Body of pancreas (tissue), 4 donors: ENCODE data around the gene MYOM1.

Source experiments
- CTCF ChIP-seq, 7 experiments: fragments of 450-650 bp in 4 of 7; fragments of 200-600 bp in 3 of 7; sonication (generic) in 3 of 7; IDR thresholded peaks; one replicate each; pipeline ENCODE4 v1.5.1; 2016 to 2019; ENCODE audit warnings: antibody characterized with exemption in 7 of 7
- POLR2A ChIP-seq, 3 donors: fragments of 450-650 bp; IDR thresholded peaks; one replicate each; pipeline ENCODE4 v1.6.1; 2016; ENCODE audit warnings: antibody characterized with exemption in 3 of 3, mild to moderate bottlenecking in 2 of 3

DNA sequence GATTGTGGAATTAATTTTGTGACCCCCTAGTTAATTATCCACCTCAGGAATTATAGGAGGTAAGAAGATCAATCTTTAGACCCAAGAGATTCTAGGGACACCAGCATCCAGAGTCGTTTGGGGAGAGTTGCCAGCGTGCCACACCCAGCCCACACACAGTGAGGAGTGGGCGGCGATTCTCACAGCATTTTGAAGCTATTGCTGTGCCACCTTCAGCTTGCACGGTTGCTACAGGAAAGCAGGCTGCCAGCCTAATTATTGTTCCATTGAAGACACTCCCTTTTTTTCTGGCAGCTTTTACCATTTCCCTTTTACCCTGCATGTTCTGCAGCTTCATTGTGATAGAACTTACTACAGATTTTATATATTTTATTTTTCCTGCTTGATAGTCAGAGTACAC, 14.7 kb upstream of the MYOM1 start:
- TF ChIP-seq POLR2A (IDR thresholded peaks at IDR 0.05) (no peak), CTCF (IDR thresholded peaks at IDR 0.05) (no peak)
